Lower leg skin (tissue), 4 donors: ENCODE data around the gene CHIT1. TPM values are rescaled to one million over a fixed set of nuclear protein-coding genes. Genes with fewer than 3 reads are reported as not detected.

Experiments used
- DNase-seq, 2 donors: peaks; one replicate each; pipeline ENCODE4 v3.0.0-alpha.2; 2019; ENCODE audit warnings: low spot score in 2 of 2
- H3K4me3 ChIP-seq: fragments of 200-600 bp; sonication (generic); 2 replicates; pipeline ENCODE4 v1.5.1; 2017; ENCODE audit warnings: mild to moderate bottlenecking, low read depth; ENCODE audit not compliant: poor library complexity, severe bottlenecking
- POLR2A ChIP-seq, 2 donors: fragments of 450-650 bp; IDR thresholded peaks; one replicate each; pipeline ENCODE4 v1.6.1; 2016 to 2017; ENCODE audit warnings: antibody characterized with exemption in 2 of 2, mild to moderate bottlenecking in 1 of 2, moderate library complexity in 1 of 2
- WGBS, 2 donors: methylation state at CpG; one replicate each; pipeline ENCODE4 v1.1.5; 2018; 5-methylcytosine and 5-hydroxymethylcytosine counted together
- intact Hi-C: fragments of 100-400 bp; cut with DNase I; formaldehyde crosslinking; loops from one replicate; pipeline ENCODE4 v1.15.0; 2023; ENCODE audit warnings: low total_unique reads
- total RNA-seq, 4 donors: library from RNA; depleted of rRNA; stranded (reverse); fragments of >200 nt; gene quantifications; one replicate each; pipeline ENCODE4 v1.1.0, GENCODE V29; 2016
- TF ChIP-seq, protein P1 (sequence below), 3 donors: fragments of 450-650 bp; IDR thresholded peaks; one replicate each; pipeline ENCODE4 v1.5.1; 2016; ENCODE audit warnings: antibody characterized with exemption in 3 of 3, mild to moderate bottlenecking in 3 of 3, moderate library complexity in 2 of 3

Gene CHIT1
- total RNA-seq, 4 donors from 2014 or later, result 0.61 to 8.3 TPM; not detected in 2

GRCh38 chr1:203275656-203276272 lies 46.3 kb upstream of the CHIT1 start:
- DNase-seq, result peak in 1 of 2 donors; percentile 84
- 89 to 91% methylated on average over 11 of the region's 11 CpGs for WGBS, 2 donors
- intact Hi-C loops, result no loop called here
- H3K4me3 ChIP-seq, result no peak overlapping the region
- TF ChIP-seq, protein P1, sequence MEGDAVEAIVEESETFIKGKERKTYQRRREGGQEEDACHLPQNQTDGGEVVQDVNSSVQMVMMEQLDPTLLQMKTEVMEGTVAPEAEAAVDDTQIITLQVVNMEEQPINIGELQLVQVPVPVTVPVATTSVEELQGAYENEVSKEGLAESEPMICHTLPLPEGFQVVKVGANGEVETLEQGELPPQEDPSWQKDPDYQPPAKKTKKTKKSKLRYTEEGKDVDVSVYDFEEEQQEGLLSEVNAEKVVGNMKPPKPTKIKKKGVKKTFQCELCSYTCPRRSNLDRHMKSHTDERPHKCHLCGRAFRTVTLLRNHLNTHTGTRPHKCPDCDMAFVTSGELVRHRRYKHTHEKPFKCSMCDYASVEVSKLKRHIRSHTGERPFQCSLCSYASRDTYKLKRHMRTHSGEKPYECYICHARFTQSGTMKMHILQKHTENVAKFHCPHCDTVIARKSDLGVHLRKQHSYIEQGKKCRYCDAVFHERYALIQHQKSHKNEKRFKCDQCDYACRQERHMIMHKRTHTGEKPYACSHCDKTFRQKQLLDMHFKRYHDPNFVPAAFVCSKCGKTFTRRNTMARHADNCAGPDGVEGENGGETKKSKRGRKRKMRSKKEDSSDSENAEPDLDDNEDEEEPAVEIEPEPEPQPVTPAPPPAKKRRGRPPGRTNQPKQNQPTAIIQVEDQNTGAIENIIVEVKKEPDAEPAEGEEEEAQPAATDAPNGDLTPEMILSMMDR (IDR thresholded peaks at IDR 0.05), result no peak
- TF ChIP-seq POLR2A (IDR thresholded peaks at IDR 0.05), result no peak

- TF ChIP-seq, protein P1 (IDR thresholded peaks at IDR 0.05), result no peak
- no peak for TF ChIP-seq POLR2A (IDR thresholded peaks at IDR 0.05)
- peak; percentile 80 to 85 for DNase-seq
These were observed 45.3 kb upstream of the CHIT1 start for GRCh38 chr1:203274603-203275381.

DNA sequence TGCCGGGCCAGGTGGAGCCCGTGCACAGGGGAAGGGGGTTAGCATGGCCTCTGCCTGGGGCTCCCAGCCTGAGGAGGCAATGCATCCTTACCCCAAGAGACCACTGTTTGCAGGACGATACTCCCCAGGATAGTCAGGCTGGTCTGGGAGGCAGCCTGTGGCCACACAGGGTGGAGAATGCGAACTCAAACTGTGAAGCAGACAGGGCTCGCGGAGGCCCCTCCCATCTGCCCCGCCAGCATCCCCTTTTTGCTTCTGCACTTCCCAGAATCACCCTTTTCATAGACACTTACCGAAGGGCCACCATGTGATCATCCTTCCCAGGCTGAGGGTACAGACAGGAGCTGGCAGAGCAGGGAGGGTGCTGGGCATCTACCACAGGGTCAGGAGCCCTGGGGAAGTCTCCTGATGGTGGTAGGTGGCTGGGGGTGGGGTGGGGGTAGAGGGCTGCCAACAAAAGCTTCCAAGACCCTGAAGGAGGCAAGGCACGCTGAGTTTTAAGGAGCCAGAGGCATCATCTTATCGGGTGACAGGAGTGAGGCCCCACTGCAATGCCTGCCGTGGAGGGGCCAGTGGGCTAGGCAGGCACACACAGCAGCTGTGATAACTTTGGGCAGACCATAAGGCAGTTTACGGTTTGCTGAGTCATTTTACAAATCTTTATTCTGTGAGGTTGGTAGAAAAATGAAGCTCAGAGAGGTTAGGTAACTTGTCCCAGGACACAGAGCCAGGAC lies 44.6 kb upstream of the CHIT1 start:
- intact Hi-C loops, result loop anchor here (5.0 kb wide), 2 partner anchors 63 to 213 kb away; no protein-coding TSS in a partner anchor
- H3K4me3 ChIP-seq, result no peak overlapping the region
- peak in 1 of 2 donors; percentile 91 for DNase-seq
- TF ChIP-seq POLR2A (IDR thresholded peaks at IDR 0.05), result no peak
- TF ChIP-seq, protein P1 (IDR thresholded peaks at IDR 0.05), result no peak
- WGBS, 2 donors, result 67 to 73% methylated on average over 12 of the region's 12 CpGs

More at GRCh38 chr1:203274603-203275381, 45.3 kb upstream of the CHIT1 start:
- WGBS, 2 donors, result 35 to 43% methylated on average over 12 of the region's 12 CpGs
- intact Hi-C loops, result loop anchor here (5.0 kb wide), 2 partner anchors 63 to 213 kb away; no protein-coding TSS in a partner anchor
- no peak overlapping the region for H3K4me3 ChIP-seq

DNA sequence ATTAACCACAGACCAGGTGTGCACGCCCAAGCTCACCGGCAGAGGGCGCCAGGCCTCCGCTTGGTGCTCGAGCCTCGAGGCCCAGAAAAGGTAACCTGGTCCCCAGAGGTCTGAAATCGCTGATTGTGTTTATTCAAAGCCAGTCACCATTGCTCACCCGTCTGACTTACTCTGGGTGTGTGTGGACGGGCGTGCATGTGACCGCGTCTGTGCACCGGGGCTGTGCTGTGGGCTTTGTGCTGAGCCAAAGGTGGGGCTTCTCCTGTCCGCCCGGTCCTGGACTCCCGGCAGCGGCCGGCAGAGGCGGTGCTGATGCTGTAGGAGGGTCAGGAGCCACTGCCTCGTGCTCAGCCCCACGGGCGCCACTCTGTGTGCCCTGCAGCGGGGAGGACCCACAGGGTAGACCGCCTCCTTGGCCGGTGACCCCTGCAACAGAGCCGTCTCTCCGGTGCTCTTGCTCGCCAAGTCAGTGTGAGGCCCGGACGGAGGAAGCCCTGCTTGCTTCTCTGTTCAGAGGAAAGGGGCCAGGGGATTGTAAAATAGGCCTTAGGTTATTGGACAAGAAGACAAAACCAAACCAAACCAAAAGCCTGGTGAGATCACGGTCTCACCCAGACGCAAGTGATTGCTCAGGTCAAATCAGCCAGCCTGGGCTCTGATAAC lies 43.9 kb upstream of the CHIT1 start:
- intact Hi-C loops, result loop anchor here (5.0 kb wide), 2 partner anchors 64 to 214 kb away; no protein-coding TSS in a partner anchor
- WGBS, 2 donors, result 24 to 29% methylated on average over 27 to 31 of the region's 32 CpGs
- DNase-seq, result peak; percentile 85 to 97
- no peak for TF ChIP-seq POLR2A (IDR thresholded peaks at IDR 0.05)
- TF ChIP-seq, protein P1 (IDR thresholded peaks at IDR 0.05), result peak in 1 of 3 donors; percentile 98
- no peak overlapping the region for H3K4me3 ChIP-seq

DNA sequence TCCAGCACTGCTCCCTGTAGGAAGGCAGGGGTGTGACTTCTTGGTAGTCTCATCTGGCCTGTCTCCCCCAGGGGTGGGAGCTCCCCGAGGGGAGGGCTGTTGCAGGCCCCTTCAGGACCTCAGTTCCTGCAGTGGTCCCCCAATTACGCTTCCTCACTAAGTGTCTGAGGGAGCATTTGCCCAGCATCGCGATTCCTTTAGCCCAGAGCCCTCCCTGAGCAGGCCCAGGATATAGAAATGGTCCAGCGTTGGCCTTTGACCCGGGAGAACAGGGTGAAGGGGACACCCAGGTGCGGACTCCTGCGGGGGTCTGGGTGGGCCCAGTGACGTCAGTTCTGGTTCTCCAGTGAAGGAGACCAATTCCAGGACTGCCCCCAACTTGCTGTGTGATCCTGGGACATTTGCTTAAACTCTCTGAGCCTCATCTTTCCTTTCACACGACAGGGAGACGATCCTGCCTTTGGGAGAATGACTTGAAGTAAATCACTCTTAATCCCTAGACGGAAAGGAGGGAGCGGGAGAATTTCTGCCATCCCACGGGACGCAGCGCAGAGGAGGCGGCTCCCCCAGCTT lies 43.2 kb upstream of the CHIT1 start:
- no peak for DNase-seq
- TF ChIP-seq POLR2A (IDR thresholded peaks at IDR 0.05), result no peak
- TF ChIP-seq, protein P1 (IDR thresholded peaks at IDR 0.05), result no peak
- no peak overlapping the region for H3K4me3 ChIP-seq
- intact Hi-C loops, result loop anchor here (5.0 kb wide), 2 partner anchors 65 to 215 kb away; no protein-coding TSS in a partner anchor
- WGBS, 2 donors, result 26 to 32% methylated on average over 17 of the region's 17 CpGs
